Gastrocnemius medialis (tissue), 4 donors: ENCODE measurements around the gene COL28A1.

ENCODE experiments used
- CTCF ChIP-seq, 5 experiments: fragments of 450-650 bp in 3 of 5; fragments of 200-600 bp in 2 of 5; sonication (generic) in 2 of 5; IDR thresholded peaks in 4 of 5; conservative IDR thresholded peaks in 1 of 5; 1 replicate in 4 of 5; 2 replicates in 1 of 5; pipeline ENCODE4 v1.5.1; 2016 to 2019; ENCODE audit warnings: antibody characterized with exemption in 5 of 5, mild to moderate bottlenecking in 3 of 5, moderate library complexity in 3 of 5
- POLR2A ChIP-seq, 2 donors: fragments of 450-650 bp; IDR thresholded peaks; one replicate each; pipeline ENCODE4 v1.6.1; 2017; ENCODE audit warnings: antibody characterized with exemption in 2 of 2, mild to moderate bottlenecking in 2 of 2, moderate library complexity in 2 of 2

- no peak for TF ChIP-seq CTCF (IDR thresholded peaks at IDR 0.05 in 4 of 5, conservative IDR thresholded peaks at IDR 0.05 in 1 of 5)
- TF ChIP-seq POLR2A (IDR thresholded peaks at IDR 0.05) = no peak
Measured at GRCh38 chr7:7562736-7563135, 27.1 kb upstream of the COL28A1 start.
